Left lung (tissue), 10 donors: ENCODE results near the gene PHF1. TPM values are rescaled to one million over a fixed set of nuclear protein-coding genes. Genes with fewer than 3 reads are reported as not detected.

ENCODE experiments used
- ATAC-seq: fragments of 200-7000 bp; cut with Tn5 transposase; one replicate; pipeline ENCODE4 v1.9.1; 2020; ENCODE audit warnings: moderate library complexity
- DNase-seq, 4 donors: peaks; one replicate each; pipeline ENCODE4 v3.0.0-alpha.2; 2013 to 2020
- H3K27ac ChIP-seq, 2 donors: fragments of 200-600 bp; sonication (generic) in 1 of 2; one replicate each; pipeline versions ENCODE4 v1.5.0 to v1.8.0; 2020 to 2021
- H3K27me3 ChIP-seq, 2 donors: fragments of 200-600 bp; sonication (generic) in 1 of 2; one replicate each; pipeline versions ENCODE4 v1.5.0 to v1.8.0; 2020 to 2021
- H3K36me3 ChIP-seq, 2 donors: fragments of 200-600 bp; sonication (generic) in 1 of 2; one replicate each; pipeline versions ENCODE4 v1.5.0 to v1.8.0; 2020 to 2021
- H3K4me1 ChIP-seq, 2 donors: fragments of 200-600 bp; one replicate each; pipeline ENCODE4 v1.8.0; 2021
- H3K4me3 ChIP-seq, 2 donors: fragments of 200-600 bp; sonication (generic) in 1 of 2; one replicate each; pipeline versions ENCODE4 v1.5.0 to v1.8.0; 2020 to 2021; ENCODE audit warnings: mild to moderate bottlenecking in 1 of 2
- H3K9me3 ChIP-seq, 2 donors: fragments of 200-600 bp; sonication (generic) in 1 of 2; one replicate each; pipeline versions ENCODE4 v1.5.0 to v1.8.0; 2020 to 2021
- CTCF ChIP-seq, 2 donors: fragments of 200-600 bp; sonication (generic) in 1 of 2; IDR thresholded peaks; one replicate each; pipeline versions ENCODE4 v1.5.0 to v1.8.0; 2021; ENCODE audit warnings: antibody characterized with exemption in 2 of 2
- intact Hi-C, 2 donors: fragments of 100-400 bp; cut with DNase I; formaldehyde crosslinking; loops; one replicate each; pipeline versions ENCODE4 v1.11.2 to v1.14.2; 2022
- polyA plus RNA-seq, 6 donors: library from polyadenylated mRNA; unstranded; fragments of 120-200 nt; gene quantifications; one replicate each; pipeline ENCODE4 v1.2.1, GENCODE V29; 2013; ENCODE audit not compliant: insufficient read length in 6 of 6
- total RNA-seq, 2 donors: library from RNA; stranded (reverse); fragmentation: NEBNext Ultra II Directional; extraction: Animal tissue kit (Norgen Biotek cat#: 25700); gene quantifications; one replicate each; pipeline ENCODE4 v1.2.1, GENCODE V29; 2021
- donor health status: DM: no; HTN: yes; CAD: no.
- donor health status: DM: no; HTN: no; CAD: no.

PHF1 gene
- total and polyA plus RNA-seq, 8 donors: 43.4 to 91.9 (median 68.4) TPM

DNA sequence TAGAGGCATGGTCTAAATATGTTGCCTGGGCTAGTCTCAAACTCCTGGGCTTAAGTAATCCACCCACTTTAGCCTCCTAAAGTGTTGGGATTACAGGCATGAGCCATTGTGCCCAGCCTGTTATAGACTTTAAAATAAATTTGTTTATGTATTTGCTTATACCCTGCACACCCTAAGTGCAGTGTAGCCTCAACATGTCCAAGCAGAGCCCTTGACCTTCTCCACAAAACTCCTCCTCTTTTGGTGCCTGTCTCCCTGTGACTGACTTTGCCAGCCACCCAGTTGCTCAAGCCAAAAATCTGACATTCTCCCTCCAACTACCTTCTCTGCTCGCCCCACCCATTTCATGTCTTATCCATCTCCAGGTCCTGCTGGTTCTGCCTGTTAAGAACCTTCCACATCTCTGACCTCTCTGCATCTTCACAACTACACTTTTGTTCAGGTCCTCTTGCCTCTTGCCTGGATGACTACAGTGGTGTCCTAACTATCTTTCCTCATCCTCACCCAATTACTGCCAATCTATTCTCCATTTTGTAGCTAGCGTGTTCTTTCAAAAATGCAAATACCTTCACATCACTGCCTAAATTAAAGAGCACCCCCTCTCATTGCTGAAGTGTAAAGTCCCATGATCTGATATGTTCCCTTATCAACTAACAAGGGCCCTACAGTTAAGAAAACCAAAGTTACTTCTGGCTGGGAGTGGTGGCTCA is 30.4 kb upstream of the PHF1 start:
- H3K27me3 ChIP-seq: no peaks in the 10 kb centered on the region
- no peak for DNase-seq
- H3K9me3 ChIP-seq: no peaks in the 10 kb centered on the region
- no peak overlapping the region for H3K4me3 ChIP-seq
- intact Hi-C loops: no loop called here
- ATAC-seq: no peak
- no peak for TF ChIP-seq CTCF (IDR thresholded peaks at IDR 0.05)
- no peak overlapping the region for H3K27ac ChIP-seq
- no peaks in the 10 kb centered on the region for H3K36me3 ChIP-seq
- H3K4me1 ChIP-seq: peaks cover 5 to 8% of the 10 kb centered on the region in 2 donors

DNA sequence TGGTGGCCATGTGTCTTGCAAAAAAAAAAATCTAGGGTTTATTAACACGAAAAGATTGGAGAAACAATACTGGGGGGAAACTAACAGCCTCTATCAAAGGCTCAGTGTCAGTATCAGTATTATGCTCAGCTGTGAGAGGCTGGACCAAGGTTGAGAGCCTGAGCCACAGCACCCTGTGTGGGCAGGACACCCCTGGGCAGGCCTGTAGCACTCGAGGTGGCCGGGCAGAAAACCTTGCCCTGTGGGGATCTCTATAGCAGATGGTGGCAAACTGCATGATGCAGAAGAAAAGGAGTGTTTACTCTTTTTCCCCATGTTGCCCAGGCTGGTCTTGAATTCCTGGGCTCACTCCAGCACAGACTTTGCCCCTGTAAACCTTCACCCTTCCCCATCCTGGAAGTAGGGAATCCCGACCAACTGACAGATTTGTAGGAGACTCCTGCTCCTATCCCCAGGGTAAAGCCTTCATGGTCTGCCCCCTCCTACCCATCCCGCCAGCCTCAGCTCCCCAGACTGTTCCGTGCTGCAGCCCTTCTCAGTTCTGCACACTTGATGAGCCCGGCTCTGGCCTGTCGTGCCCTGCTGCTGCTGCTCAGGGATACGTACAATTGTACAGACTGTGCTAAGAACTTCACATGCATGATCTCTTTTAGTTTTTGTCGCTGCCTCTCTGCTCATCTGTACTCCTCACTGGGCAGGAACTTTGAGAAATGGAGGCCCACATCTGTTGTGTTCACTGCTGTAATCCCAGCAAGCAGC is 27.2 kb upstream of the PHF1 start:
- Histone ChIP-seq H3K36me3 (no peaks in the 10 kb centered on the region), H3K27ac (no peak overlapping the region), H3K9me3 (no peaks in the 10 kb centered on the region), H3K4me1 (no peaks in the 10 kb centered on the region), H3K4me3 (no peak overlapping the region), H3K27me3 (no peaks in the 10 kb centered on the region)
- DNase-seq: no peak
- TF ChIP-seq CTCF (IDR thresholded peaks at IDR 0.05): no peak
- intact Hi-C loops: no loop called here
- no peak for ATAC-seq

GRCh38 chr6:33384581-33385020 is 26.2 kb upstream of the PHF1 start:
- no peaks in the 10 kb centered on the region for H3K9me3 ChIP-seq
- TF ChIP-seq CTCF (IDR thresholded peaks at IDR 0.05): peak in 1 of 2 donors; percentile 25
- intact Hi-C loops: no loop called here
- no peaks in the 10 kb centered on the region for H3K4me1 ChIP-seq
- no peaks in the 10 kb centered on the region for H3K36me3 ChIP-seq
- no peak overlapping the region for H3K4me3 ChIP-seq
- DNase-seq (no peak), ATAC-seq (peak; percentile 61)
- no peaks in the 10 kb centered on the region for H3K27me3 ChIP-seq
- no peak overlapping the region for H3K27ac ChIP-seq

DNA sequence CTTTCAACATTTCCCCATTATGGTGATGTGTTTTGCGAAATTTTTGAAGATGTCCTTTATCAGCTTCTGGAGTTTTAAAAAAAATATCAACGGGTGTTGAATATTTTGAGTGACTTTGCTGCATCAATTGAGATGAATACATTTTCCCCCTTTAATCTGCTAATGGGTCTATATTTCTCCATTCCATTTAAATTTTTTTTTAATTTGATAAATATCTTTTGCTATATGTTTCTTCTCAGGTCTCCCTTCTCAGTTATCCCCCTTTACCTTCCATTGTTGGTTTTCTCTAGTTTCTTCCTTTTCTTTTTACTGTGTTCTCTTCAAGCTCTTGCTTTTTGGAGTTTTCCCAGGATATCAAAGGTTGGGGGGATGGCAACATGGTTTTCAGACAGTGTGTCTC is 20.6 kb upstream of the PHF1 start:
- ATAC-seq (no peak), DNase-seq (no peak)
- Histone ChIP-seq H3K4me3 (no peak overlapping the region), H3K36me3 (no peaks in the 10 kb centered on the region), H3K4me1 (peaks cover 0 to 25% of the 10 kb centered on the region in 2 donors), H3K27me3 (no peaks in the 10 kb centered on the region), H3K27ac (peak overlapping the region in 1 of 2 donors; percentile 94), H3K9me3 (no peaks in the 10 kb centered on the region)
- intact Hi-C loops: no loop called here
- no peak for TF ChIP-seq CTCF (IDR thresholded peaks at IDR 0.05)

- peak overlapping the region in 1 of 2 donors; percentile 55 for H3K4me3 ChIP-seq
- DNase-seq: no peak
- no peaks in the 10 kb centered on the region for H3K36me3 ChIP-seq
- no peaks in the 10 kb centered on the region for H3K9me3 ChIP-seq
- H3K27ac ChIP-seq: peak overlapping the region; percentile 87 to 94
- intact Hi-C loops: no loop called here
- H3K27me3 ChIP-seq: no peaks in the 10 kb centered on the region
- peaks cover 0 to 25% of the 10 kb centered on the region in 2 donors for H3K4me1 ChIP-seq
- TF ChIP-seq CTCF (IDR thresholded peaks at IDR 0.05): no peak
- ATAC-seq: no peak
These were observed 20.0 kb upstream of the PHF1 start for GRCh38 chr6:33390767-33391277.
